GM19193 (cell line): ENCODE data around the gene PHLDB2.

Experiments
- POLR2A ChIP-seq: IDR thresholded peaks from 4 replicates; pipeline ENCODE4 v1.6.1; 2011; ENCODE audit not compliant: insufficient read depth, insufficient read length; ENCODE audit errors: extremely low read depth

Gene PHLDB2

DNA sequence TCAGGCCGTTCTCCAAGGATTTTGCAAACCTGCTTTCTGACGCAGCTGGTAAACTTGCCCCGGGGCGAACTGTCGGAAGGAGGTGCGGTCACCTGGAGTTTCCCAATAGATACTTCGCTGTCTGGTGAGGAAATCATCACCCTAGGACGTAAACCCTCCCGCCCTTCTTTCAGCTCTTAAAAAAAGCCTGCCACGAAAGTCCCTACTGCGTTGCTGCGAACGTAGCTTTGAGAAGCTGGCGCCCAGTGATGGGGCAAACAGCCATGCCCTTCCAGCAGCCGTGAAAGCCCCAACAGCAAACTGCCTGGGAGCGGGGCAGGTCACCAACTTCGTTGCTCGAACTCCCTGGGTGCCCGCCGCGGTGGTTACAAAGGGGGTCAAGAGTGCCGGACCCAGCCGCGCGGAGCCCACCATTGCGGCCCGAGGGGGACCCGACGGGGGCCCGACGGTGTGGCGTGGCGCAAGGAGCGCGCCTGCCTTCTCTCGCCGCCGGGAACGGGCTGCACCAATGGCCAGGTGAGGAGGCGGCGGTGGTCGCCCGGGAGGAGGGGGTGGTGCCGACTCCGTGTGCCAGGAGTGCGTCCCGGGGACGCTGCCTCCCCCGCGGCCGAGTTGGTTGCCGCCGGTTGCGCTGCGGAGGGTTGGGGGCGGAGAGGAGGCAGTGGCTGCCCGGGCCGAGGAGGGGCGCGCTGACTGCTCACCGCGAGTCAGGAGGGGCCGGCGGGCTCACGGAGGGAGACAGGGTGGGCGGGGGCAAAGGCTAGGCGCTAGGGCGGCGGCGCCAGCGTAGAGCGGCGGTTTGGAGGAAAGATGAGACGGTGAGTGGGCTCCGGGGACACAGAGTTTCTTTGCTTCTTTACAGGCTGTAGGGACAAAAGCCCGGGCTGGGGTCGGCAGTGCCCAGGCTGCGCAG, at the start of gene PHLDB2:
PHLDB2 (plus strand) TSS at position 205 of the 913 bp plus-strand sequence. CDS start 24,813 bp downstream, outside the sequence.
- no peak for TF ChIP-seq POLR2A

DNA sequence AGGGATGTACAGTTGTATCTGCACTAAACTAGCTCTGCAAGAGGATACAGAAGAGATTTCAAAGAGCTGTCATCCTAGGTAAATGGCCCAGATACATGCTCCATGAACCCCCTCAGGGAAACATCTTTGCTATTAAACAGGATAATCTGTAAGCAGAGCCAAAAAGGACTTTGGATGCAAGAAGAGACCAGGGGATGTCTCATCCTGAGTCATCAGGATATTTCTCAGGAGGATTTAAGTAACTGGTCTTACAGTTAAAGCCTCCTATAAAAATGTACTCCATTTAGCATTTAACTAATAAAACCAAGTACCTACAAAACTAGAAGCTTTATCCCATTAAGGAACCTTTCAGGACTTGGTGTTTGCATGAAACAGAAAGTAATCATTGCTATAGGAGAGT, 48.2 kb upstream of the PHLDB2 start:
- no peak for TF ChIP-seq POLR2A

GRCh38 chr3:111811811-111812210, 47.3 kb upstream of the PHLDB2 start:
- TF ChIP-seq POLR2A, result no peak

- no peak for TF ChIP-seq POLR2A
Observed at GRCh38 chr3:111812701-111813100, 46.4 kb upstream of the PHLDB2 start.

DNA sequence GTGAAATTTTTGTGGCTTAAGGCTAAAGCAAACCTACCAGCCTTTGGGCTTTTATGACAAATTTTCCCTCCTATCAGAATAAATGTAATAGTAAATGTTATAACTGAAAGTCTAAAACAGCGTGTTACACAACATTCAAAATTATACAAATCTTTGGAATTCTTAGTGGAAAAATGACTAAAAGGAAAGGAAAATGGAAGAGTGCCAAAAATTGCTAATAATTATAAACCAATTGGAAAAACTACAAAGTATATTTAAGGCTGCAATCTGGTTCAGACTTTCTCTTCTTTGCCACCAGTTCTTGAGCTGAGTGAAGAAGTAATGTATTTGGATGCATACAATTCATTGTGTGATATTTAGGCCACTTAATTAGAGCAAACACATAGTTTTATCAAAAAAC, 45.6 kb upstream of the PHLDB2 start:
- TF ChIP-seq POLR2A, result no peak

GRCh38 chr3:111813979-111814378, 45.1 kb upstream of the PHLDB2 start:
- no peak for TF ChIP-seq POLR2A

GRCh38 chr3:111819927-111820326, 39.1 kb upstream of the PHLDB2 start:
- TF ChIP-seq POLR2A, result no peak

DNA sequence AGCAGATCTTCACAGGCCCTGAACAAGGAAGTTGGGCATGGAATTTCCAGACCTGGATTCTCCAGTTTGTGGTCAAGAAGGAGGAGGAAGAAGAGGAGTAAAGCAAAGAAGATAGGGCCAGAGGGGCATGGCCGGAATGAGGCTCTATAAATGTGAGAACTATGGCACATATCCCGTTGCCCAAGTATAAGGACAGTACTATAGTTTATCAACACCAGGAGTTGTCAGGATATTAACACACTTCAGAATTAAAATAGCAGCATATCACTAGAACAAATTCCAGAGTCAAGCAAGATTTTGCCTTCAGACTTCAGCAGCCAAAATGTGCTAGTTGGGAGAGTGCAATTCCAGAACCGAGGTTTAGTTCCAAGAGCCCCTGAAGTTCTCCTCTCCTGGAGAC, 38.4 kb upstream of the PHLDB2 start:
- no peak for TF ChIP-seq POLR2A

DNA sequence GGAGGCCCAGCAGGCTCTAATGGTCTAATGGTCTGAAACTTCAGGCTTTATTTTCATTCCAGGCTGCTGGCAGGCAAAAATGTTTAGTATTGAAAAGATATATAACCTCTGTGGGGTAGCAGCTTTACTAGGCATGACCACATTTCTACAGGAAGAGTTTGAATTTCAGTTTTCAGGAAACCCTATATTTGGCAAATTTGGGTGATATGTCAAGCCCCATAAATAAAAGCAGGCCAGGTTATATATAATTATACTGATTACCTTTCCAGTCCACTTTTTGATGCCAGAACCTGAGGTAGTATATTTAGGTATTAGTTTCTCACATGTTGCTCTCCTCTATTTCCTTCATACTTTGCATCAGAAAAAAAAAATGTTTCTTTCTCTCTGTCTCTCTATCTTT, 37.2 kb upstream of the PHLDB2 start:
- TF ChIP-seq POLR2A, result no peak

- TF ChIP-seq POLR2A, result no peak
Observed at GRCh38 chr3:111822804-111823203, 36.3 kb upstream of the PHLDB2 start.

DNA sequence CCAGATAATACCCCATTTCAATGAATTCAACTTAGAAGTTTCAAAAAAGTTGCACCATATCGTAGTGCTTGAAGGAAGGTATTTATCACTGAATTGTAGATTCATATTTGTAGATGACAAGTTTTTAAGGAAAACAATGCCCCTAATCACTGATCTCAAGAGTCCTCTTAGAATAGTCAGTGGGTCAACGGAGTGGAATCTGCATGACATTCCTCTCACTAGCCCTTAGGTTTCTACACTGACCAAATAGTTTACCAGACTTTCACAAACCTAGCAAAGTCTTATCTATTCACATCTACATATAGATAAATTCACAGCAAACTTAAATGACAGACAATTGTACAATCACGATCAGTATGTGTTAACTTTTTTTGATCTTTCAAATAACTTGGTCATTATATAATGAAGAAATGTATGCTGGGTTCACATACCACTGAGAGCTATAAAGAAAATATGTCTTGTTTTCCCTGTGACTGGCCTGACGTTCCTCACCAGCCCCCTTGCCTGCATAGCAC, 35.7 kb upstream of the PHLDB2 start:
- TF ChIP-seq POLR2A, result no peak

- no peak for TF ChIP-seq POLR2A
Observed at GRCh38 chr3:111824351-111824750, 34.7 kb upstream of the PHLDB2 start.

GRCh38 chr3:111827871-111828270, 31.2 kb upstream of the PHLDB2 start:
- TF ChIP-seq POLR2A, result no peak

DNA sequence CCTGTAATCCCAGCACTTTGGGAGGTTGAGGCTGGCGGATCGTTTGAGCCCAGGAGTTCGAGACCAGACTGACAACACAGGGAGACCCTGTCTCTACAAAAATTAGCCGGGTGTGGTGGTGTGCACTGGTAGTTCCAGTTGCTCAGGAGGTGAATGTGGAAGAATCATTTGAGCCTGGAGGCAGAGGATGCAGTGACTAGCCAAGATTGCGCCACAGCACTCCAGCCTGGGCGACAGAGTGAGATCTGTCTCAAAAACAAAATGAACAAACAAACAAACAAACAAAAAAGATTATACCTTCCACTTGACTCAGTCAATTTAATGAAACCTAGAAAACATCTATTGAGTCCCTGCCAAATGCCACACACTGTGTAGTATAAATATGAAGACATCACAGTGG, 30.5 kb upstream of the PHLDB2 start:
- no peak for TF ChIP-seq POLR2A

- TF ChIP-seq POLR2A, result no peak
Observed at GRCh38 chr3:111829023-111829422, 30.0 kb upstream of the PHLDB2 start.

DNA sequence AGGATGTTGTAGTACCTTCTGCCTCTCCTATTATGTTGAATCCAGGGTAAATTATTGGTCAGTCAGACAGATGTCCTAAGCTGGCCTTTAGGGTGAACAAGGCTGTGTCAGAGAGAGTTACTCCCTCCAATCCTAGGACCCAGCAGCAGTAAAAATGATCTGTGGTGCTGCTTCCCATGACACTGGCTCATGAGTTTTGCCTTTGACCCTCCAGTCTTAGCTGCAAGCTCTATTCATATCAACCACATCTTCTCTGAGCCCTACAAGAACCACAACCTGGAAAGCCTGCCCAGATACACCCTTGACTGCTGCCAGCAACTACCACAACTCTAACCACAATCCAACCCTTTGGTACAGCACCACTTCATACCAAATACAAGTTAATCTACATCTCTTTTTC, 27.2 kb upstream of the PHLDB2 start:
- TF ChIP-seq POLR2A, result no peak
